Mesothelial cell of epicardium (in vitro differentiated cells): ENCODE measurements around the gene UBFD1. TPM values are rescaled to one million over a fixed set of nuclear protein-coding genes. Genes with fewer than 3 reads are reported as not detected.

Experiments
- DNase-seq, 2 experiments: peaks; one replicate each; pipeline ENCODE4 v3.0.0; 2021; ENCODE audit warnings: low spot score in 2 of 2; ENCODE audit not compliant: unreplicated experiment in 2 of 2
- H3K27ac Mint-ChIP-seq: 2 replicates; pipeline ENCODE4 v1.8.0; 2021; ENCODE audit warnings: mixed read lengths
- H3K27me3 Mint-ChIP-seq: 2 replicates; pipeline ENCODE4 v1.8.0; 2021; ENCODE audit warnings: low read depth, mixed read lengths
- H3K36me3 Mint-ChIP-seq: 2 replicates; pipeline ENCODE4 v1.8.0; 2021; ENCODE audit warnings: mixed read lengths
- H3K4me1 Mint-ChIP-seq: 2 replicates; pipeline ENCODE4 v1.8.0; 2021; ENCODE audit warnings: mixed read lengths
- H3K4me3 Mint-ChIP-seq: 2 replicates; pipeline ENCODE4 v1.8.0; 2021; ENCODE audit warnings: mild to moderate bottlenecking, moderate library complexity, mixed read lengths
- H3K9me3 Mint-ChIP-seq: 2 replicates; pipeline ENCODE4 v1.8.0; 2021; ENCODE audit warnings: mixed read lengths
- CTCF ChIP-seq: fragments of 200-600 bp; sonication (generic); IDR thresholded peaks from one replicate; pipeline ENCODE4 v1.5.0; 2021; ENCODE audit warnings: antibody characterized with exemption; ENCODE audit not compliant: unreplicated experiment
- total RNA-seq: library from RNA; stranded (reverse); gene quantifications from 3 replicates; pipeline ENCODE4 v1.2.1, GENCODE V29; 2021

The UBFD1 gene
- total RNA-seq, 1 donor from 2014 or later = 114 TPM

DNA sequence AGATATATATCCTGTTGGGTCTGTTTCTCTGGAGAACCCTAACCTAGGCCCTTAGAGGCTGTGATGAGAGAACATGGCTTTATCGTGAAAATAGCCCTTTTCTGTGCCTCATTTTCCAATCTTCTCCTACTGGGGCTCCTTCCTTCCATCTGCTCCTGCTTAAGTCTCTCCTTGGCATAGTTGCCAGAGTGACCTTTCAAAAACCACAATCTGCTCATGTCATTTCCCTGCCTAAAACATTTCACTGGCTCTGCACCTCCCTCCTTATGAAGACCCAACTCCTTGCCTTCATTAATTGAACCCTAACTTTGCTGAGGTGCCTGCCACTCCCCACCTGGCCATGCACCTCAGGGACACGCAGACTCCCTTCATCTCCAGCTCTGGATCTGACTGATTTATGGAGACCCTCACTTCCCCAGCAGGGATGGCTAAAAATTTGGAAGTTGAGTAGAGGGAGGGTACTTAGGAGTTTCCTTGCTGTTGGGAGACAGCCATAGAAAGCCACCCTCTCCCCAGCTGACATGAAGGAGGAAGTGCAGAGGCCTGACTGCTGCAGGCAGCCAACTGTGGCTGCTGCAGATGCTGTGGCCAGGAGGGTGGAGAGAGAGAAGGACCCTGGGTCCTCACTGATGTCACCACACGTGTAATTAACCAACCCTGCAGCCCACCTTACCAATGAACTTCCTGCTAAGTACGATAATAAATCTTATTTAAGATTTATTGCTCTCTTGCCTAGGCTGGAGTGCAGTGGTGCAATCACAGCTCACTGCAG is 41.0 kb upstream of the UBFD1 start:
- Mint-ChIP-seq H3K27me3 (no peaks in the 10 kb centered on the region), H3K4me3 (no peak overlapping the region), H3K36me3 (peaks cover 17% of the 10 kb centered on the region), H3K4me1 (no peaks in the 10 kb centered on the region), H3K27ac (no peak overlapping the region), H3K9me3 (no peaks in the 10 kb centered on the region)
- no peak for DNase-seq
- no peak for TF ChIP-seq CTCF

DNA sequence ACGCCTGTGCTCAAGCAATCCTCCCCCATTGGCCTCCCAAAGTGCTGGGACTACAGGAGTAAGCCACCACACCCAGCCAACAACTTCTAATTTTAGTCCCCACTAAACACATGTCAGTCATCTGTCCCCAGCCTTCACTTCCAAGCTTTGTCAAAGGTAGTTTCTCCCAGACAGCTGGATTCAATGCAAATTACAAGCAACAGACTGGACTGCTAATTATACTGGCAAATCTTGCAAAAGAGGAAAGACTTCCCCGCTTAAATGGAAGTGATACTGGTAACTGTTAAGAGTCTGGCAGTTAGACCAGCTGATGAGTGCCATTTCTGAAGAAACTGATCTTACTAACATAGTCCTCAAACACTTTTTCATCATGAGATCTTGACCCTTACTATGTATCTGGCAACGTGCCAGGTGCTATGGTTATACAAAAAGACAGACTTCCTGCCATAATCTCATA is 39.1 kb upstream of the UBFD1 start:
- Mint-ChIP-seq H3K4me3 (no peak overlapping the region), H3K27ac (no peak overlapping the region), H3K27me3 (no peaks in the 10 kb centered on the region), H3K9me3 (no peaks in the 10 kb centered on the region), H3K4me1 (no peaks in the 10 kb centered on the region), H3K36me3 (peaks cover 32% of the 10 kb centered on the region)
- no peak for DNase-seq
- TF ChIP-seq CTCF = no peak

- Mint-ChIP-seq H3K27me3 (no peaks in the 10 kb centered on the region), H3K4me1 (no peaks in the 10 kb centered on the region), H3K9me3 (no peaks in the 10 kb centered on the region), H3K4me3 (no peak overlapping the region), H3K27ac (no peak overlapping the region), H3K36me3 (peaks cover 38% of the 10 kb centered on the region)
- no peak for TF ChIP-seq CTCF
- DNase-seq = no peak
Observed at GRCh38 chr16:23519282-23519681, 38.2 kb upstream of the UBFD1 start.

GRCh38 chr16:23520500-23520899 is 37.0 kb upstream of the UBFD1 start:
- Mint-ChIP-seq H3K27ac (no peak overlapping the region), H3K4me3 (no peak overlapping the region), H3K36me3 (peaks cover 42% of the 10 kb centered on the region), H3K9me3 (no peaks in the 10 kb centered on the region), H3K4me1 (no peaks in the 10 kb centered on the region), H3K27me3 (no peaks in the 10 kb centered on the region)
- TF ChIP-seq CTCF = no peak
- no peak for DNase-seq

DNA sequence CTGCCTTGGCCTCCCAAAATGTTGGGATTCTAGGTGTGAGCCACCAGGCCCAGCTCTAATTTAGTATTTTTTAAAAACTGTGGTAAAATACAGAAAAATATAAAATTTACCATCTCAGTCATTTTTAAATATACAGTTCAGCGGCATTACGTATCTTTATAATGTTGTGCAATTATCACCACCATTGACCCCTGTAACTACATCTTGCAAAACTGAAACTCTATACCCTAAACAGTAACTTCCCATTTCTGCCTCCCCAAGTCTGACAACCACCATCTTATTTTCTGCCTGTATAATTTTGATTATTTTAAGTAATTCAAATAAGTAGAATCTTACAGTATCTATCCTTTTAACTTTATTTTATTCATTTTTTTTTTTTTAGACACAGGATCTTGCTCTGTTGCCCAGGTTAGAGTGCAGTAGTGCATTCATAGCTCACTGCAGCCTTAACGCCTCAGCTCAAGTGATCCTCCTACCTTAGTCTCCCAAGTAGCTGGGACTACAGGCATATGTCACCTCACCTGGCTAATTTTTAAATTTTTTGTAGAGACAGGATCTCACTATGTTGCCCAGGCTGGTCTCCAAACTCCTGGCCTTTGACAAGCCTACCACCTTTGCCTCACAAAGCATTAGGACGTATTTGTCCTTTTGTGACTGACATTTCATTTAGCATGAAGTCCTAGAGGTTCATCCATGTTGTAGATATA is 36.3 kb upstream of the UBFD1 start:
- Mint-ChIP-seq H3K4me1 (no peaks in the 10 kb centered on the region), H3K4me3 (no peak overlapping the region), H3K27ac (no peak overlapping the region), H3K9me3 (no peaks in the 10 kb centered on the region), H3K36me3 (peaks cover 41% of the 10 kb centered on the region), H3K27me3 (no peaks in the 10 kb centered on the region)
- no peak for TF ChIP-seq CTCF
- DNase-seq = no peak
